Measurements from ENCODE around the gene MIS18BP1. TPM values are rescaled to one million over a fixed set of nuclear protein-coding genes. Genes with fewer than 3 reads are reported as not detected.

Gene MIS18BP1
- total RNA-seq, 1 experiment from 2014 or later: 38.4 TPM

GRCh38 chr14:45262637-45263036 is 9.6 kb upstream of the MIS18BP1 start:
- intact Hi-C loops (cut with micrococcal nuclease; ENCODE audit: unreplicated experiment): no loop called here
- POLR2A ChIA-PET: no interaction called here

GRCh38 chr14:45261209-45261608 is 8.2 kb upstream of the MIS18BP1 start:
- BruUV-seq (replicated peaks): no TSS peak
- ChIA-PET CTCF (interaction anchor here (0.6 kb wide), 1 partner anchor 9 kb away, joined by 4 read pairs; no protein-coding TSS in a partner anchor), POLR2A (no interaction called here)
- no peaks in the 10 kb centered on the region for H3K27me3 ChIP-seq (replicated peaks; ENCODE audit: control insufficient read depth, insufficient read depth, low read length)
- DNase-seq: no peak
- Mint-ChIP-seq H3K36me3 (ENCODE audit: insufficient read depth, unreplicated experiment) (no peaks in the 10 kb centered on the region), H3K27me3 (ENCODE audit: insufficient read depth, unreplicated experiment) (no peaks in the 10 kb centered on the region), H3K4me3 (ENCODE audit: unreplicated experiment) (no peak overlapping the region), H3K27ac (ENCODE audit: unreplicated experiment) (no peak overlapping the region), H3K9me3 (ENCODE audit: unreplicated experiment) (peaks cover 39% of the 10 kb centered on the region), H3K4me1 (ENCODE audit: low read depth, unreplicated experiment) (no peaks in the 10 kb centered on the region)
- TF ChIP-seq CTCF (IDR thresholded peaks at IDR 0.05; ENCODE audit: insufficient read depth in 1 of 2, low read depth in 1 of 2, low read length in 1 of 2, severe bottlenecking in 1 of 2, unreplicated experiment in 1 of 2): no peak
- no peak overlapping the region for H3K4me3 ChIP-seq (ENCODE audit: low read depth, low read length)
- no peaks in the 10 kb centered on the region for H3K36me3 ChIP-seq (ENCODE audit: control insufficient read depth, insufficient read depth, low read length)
- intact Hi-C loops (cut with micrococcal nuclease; ENCODE audit: unreplicated experiment): no loop called here
- H3K4me1 ChIP-seq: no peaks in the 10 kb centered on the region
- peaks cover 11% of the 10 kb centered on the region for H3K9me3 ChIP-seq

More at GRCh38 chr14:45262637-45263036, 9.6 kb upstream of the MIS18BP1 start:
- no peak overlapping the region for H3K4me3 ChIP-seq (ENCODE audit: low read depth, low read length)
- no peak for TF ChIP-seq CTCF (IDR thresholded peaks at IDR 0.05; ENCODE audit: insufficient read depth in 1 of 2, low read depth in 1 of 2, low read length in 1 of 2, severe bottlenecking in 1 of 2, unreplicated experiment in 1 of 2)
- no peaks in the 10 kb centered on the region for H3K4me1 Mint-ChIP-seq (ENCODE audit: low read depth, unreplicated experiment)
- no peaks in the 10 kb centered on the region for H3K36me3 ChIP-seq (ENCODE audit: control insufficient read depth, insufficient read depth, low read length)
- no TSS peak for BruUV-seq (replicated peaks)
- H3K9me3 ChIP-seq: peaks cover 11% of the 10 kb centered on the region
- peaks cover 31% of the 10 kb centered on the region for H3K9me3 Mint-ChIP-seq (ENCODE audit: unreplicated experiment)
- CTCF ChIA-PET: no interaction called here
- H3K27me3 ChIP-seq (replicated peaks; ENCODE audit: control insufficient read depth, insufficient read depth, low read length): no peaks in the 10 kb centered on the region
- no peak overlapping the region for H3K4me3 Mint-ChIP-seq (ENCODE audit: unreplicated experiment)
- H3K27me3 Mint-ChIP-seq (ENCODE audit: insufficient read depth, unreplicated experiment): no peaks in the 10 kb centered on the region
- H3K27ac Mint-ChIP-seq (ENCODE audit: unreplicated experiment): no peak overlapping the region
- no peak for DNase-seq
- H3K4me1 ChIP-seq: no peaks in the 10 kb centered on the region
- H3K36me3 Mint-ChIP-seq (ENCODE audit: insufficient read depth, unreplicated experiment): no peaks in the 10 kb centered on the region

GRCh38 chr14:45258805-45259204 is 5.8 kb upstream of the MIS18BP1 start:
- Mint-ChIP-seq H3K36me3 (ENCODE audit: insufficient read depth, unreplicated experiment) (no peaks in the 10 kb centered on the region), H3K4me3 (ENCODE audit: unreplicated experiment) (no peak overlapping the region), H3K27ac (ENCODE audit: unreplicated experiment) (no peak overlapping the region), H3K4me1 (ENCODE audit: low read depth, unreplicated experiment) (no peaks in the 10 kb centered on the region), H3K9me3 (ENCODE audit: unreplicated experiment) (peaks cover 39% of the 10 kb centered on the region), H3K27me3 (ENCODE audit: insufficient read depth, unreplicated experiment) (no peaks in the 10 kb centered on the region)
- TF ChIP-seq CTCF (IDR thresholded peaks at IDR 0.05; ENCODE audit: insufficient read depth in 1 of 2, low read depth in 1 of 2, low read length in 1 of 2, severe bottlenecking in 1 of 2, unreplicated experiment in 1 of 2): no peak
- ChIA-PET CTCF (no interaction called here), POLR2A (no interaction called here)
- intact Hi-C loops (cut with micrococcal nuclease; ENCODE audit: unreplicated experiment): no loop called here
- Histone ChIP-seq H3K4me3 (ENCODE audit: low read depth, low read length) (no peak overlapping the region), H3K9me3 (peaks cover 11% of the 10 kb centered on the region), H3K27me3 (replicated peaks; ENCODE audit: control insufficient read depth, insufficient read depth, low read length) (no peaks in the 10 kb centered on the region), H3K36me3 (ENCODE audit: control insufficient read depth, insufficient read depth, low read length) (no peaks in the 10 kb centered on the region), H3K4me1 (no peaks in the 10 kb centered on the region)
- DNase-seq: no peak
- no TSS peak for BruUV-seq (replicated peaks)
